ENCODE results near the gene NADK2.

NADK2 gene

DNA sequence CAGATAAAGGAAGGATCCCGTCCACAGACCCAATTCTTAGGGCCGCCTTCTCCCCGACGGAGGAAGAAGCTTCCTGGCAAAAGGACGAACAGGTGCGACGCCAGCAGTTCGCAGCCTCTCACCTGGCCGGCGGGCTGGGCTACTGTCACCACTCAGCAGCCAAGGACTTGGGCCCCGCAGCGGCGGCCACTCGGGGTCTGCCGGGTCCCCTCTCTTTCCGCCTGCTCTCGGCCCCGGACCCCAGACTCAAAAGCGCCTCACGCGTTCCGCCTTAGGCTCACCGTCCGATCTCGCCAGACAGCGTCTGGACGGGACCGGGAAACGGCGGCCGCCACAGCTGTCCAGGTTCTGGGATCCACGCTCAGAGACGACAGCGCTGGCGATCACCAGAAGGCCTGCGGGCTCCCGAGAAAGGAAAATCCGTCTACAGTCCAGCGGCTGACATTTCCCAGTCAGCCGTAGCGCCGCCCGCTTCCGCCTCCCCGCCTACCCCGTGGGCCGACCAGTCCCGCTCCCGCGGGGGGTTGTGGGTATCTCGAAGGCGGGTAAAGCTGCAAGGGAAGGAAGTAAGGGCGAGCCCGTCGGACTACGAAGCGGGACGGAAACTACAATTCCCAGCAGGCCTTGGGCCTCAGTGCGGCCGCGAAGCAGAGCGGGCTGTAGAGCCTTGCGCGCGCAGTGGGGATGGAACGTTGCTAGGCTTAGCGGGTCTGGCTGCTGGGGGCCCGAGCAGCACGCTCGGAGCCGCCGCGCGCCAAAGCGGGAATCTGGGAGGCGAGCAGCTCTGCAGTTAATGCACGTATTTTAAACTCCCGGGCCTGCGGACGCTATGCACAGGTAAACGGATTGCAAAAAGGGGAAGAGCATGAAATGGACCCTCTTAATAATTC lies 90.0 kb downstream of the NADK2 start, which contains the start of the genes LMBRD2 and SKP2:
LMBRD2 (minus strand) TSS at position 454 of the 890 bp plus-strand sequence. CDS start 8,538 bp downstream, outside the sequence.
SKP2 (plus strand) TSS at position 678 of the 890 bp plus-strand sequence; CDS start at position 830, 152 bp downstream.
- H3K27ac Mint-ChIP-seq: peak within 1 kb of the TSS; percentile 79 to 94 (median 87)
- no peaks in the 10 kb centered on the region for H3K27me3 Mint-ChIP-seq (ENCODE audit: low read depth)
- H3K4me3 Mint-ChIP-seq: peak within 1 kb of the TSS; percentile 92 to 97 (median 93)
- H3K36me3 Mint-ChIP-seq (ENCODE audit: low read depth): peaks cover 34% of the 10 kb centered on the region
- H3K9me3 Mint-ChIP-seq: no peaks in the 10 kb centered on the region
- TF ChIP-seq, protein P1, sequence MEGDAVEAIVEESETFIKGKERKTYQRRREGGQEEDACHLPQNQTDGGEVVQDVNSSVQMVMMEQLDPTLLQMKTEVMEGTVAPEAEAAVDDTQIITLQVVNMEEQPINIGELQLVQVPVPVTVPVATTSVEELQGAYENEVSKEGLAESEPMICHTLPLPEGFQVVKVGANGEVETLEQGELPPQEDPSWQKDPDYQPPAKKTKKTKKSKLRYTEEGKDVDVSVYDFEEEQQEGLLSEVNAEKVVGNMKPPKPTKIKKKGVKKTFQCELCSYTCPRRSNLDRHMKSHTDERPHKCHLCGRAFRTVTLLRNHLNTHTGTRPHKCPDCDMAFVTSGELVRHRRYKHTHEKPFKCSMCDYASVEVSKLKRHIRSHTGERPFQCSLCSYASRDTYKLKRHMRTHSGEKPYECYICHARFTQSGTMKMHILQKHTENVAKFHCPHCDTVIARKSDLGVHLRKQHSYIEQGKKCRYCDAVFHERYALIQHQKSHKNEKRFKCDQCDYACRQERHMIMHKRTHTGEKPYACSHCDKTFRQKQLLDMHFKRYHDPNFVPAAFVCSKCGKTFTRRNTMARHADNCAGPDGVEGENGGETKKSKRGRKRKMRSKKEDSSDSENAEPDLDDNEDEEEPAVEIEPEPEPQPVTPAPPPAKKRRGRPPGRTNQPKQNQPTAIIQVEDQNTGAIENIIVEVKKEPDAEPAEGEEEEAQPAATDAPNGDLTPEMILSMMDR (IDR thresholded peaks at IDR 0.05; ENCODE audit: unreplicated experiment in 3 of 3): no peak
- H3K4me1 Mint-ChIP-seq: peaks cover 53% of the 10 kb centered on the region

DNA sequence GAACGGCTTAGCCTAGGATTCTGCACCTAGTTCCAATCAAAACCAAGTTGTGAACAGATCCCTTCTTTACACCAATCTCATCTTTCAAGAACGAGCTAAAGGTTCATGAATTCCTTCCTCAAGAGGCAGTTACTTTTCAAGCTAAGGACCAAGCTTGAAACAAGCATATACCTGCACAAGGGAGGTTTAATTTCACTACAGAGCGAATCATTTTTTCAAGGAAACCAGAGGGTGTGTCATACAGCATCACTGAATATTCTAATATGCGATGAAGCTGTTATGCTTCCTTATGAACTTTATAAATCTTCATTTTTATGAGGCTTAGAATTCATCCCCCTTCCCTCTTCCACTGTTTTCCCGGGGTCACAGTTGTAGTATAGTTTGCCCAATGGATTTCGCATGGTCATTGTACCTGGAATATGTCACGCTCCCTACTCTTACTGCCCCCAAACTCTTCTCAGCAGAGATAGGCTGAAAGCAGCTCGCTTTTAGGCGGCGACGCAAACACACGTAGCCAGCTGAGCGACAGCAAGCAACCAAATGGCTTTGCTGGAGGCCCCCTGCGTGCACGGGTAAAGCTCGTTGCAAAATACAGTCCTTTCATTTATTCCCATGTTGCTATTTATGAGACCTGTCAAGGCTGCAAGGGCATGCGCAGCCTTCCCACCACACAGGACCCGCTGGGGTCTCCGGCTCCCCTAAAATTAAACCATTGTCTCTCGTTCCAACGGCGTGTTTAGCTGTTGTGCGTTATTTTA lies 90.9 kb downstream of the NADK2 start:
- H3K9me3 Mint-ChIP-seq: no peaks in the 10 kb centered on the region
- TF ChIP-seq, protein P1 (IDR thresholded peaks at IDR 0.05; ENCODE audit: unreplicated experiment in 3 of 3): no peak
- H3K36me3 Mint-ChIP-seq (ENCODE audit: low read depth): peaks cover 26% of the 10 kb centered on the region
- H3K4me1 Mint-ChIP-seq: peaks cover 44% of the 10 kb centered on the region
- peak overlapping the region; percentile 79 to 94 (median 87) for H3K27ac Mint-ChIP-seq
- peak overlapping the region; percentile 92 to 97 (median 93) for H3K4me3 Mint-ChIP-seq
- no peaks in the 10 kb centered on the region for H3K27me3 Mint-ChIP-seq (ENCODE audit: low read depth)

DNA sequence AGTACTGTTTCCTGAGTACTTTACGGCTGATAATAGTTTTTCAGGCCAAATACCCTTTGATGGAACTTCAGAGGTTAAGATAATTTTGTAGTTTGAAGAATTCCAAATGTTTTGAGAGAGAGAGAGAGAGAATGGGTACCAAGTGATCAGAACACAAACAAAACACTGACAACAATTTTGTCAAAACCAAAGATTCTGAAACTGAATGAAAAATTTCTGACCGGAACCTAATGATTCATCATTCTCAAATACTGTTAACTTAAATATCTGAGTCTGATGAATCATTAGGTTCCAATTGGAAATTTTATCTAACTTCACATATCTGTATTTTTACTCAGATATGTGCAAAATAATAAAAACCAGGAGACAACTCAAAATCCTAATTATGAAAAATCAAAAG lies 94.0 kb downstream of the NADK2 start:
- Mint-ChIP-seq H3K9me3 (no peaks in the 10 kb centered on the region), H3K36me3 (ENCODE audit: low read depth) (no peaks in the 10 kb centered on the region), H3K4me1 (peaks cover 26% of the 10 kb centered on the region), H3K27me3 (ENCODE audit: low read depth) (no peaks in the 10 kb centered on the region), H3K4me3 (no peak overlapping the region), H3K27ac (no peak overlapping the region)
- TF ChIP-seq, protein P1 (IDR thresholded peaks at IDR 0.05; ENCODE audit: unreplicated experiment in 3 of 3): no peak

DNA sequence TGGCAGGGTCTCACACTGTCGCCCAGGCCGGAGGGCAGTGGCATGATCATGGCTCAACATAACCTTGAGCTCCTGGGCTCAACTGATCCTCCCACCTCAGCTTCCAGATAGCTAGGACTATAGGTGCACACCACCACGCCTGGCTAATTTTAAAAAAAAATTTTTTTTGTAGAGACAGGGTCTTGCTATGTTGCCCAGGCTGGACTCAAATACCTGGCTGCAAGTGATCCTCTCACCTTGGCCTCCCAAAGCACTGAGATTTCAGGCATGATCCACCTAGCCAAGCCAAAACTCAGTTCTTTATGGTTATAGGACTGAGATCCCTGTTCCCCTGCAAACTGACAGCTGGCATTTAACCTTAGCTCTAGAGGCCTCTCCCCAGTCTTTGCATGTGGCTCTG lies 95.3 kb downstream of the NADK2 start:
- TF ChIP-seq, protein P1 (IDR thresholded peaks at IDR 0.05; ENCODE audit: unreplicated experiment in 3 of 3): no peak
- H3K4me3 Mint-ChIP-seq: no peak overlapping the region
- no peaks in the 10 kb centered on the region for H3K36me3 Mint-ChIP-seq (ENCODE audit: low read depth)
- no peaks in the 10 kb centered on the region for H3K9me3 Mint-ChIP-seq
- H3K27ac Mint-ChIP-seq: no peak overlapping the region
- H3K4me1 Mint-ChIP-seq: peaks cover 22% of the 10 kb centered on the region
- H3K27me3 Mint-ChIP-seq (ENCODE audit: low read depth): no peaks in the 10 kb centered on the region

DNA sequence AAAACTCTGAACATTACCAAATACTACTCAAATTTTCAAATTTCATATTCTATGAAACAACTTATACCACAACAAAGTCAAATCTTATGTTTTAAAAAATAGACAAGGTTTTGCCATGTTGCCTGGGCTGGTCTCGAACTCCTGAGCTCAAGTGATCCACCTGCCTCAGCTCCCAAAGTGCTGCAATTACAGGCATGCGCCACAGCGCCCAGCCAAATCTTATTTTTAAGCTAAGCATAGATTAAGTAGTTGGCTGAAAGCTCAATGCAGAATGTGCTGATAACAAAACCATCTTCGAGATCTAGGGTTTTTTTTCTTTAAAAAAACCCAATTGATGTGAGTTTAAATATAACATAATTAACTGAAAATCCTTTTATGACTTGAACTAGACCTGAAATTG lies 96.4 kb downstream of the NADK2 start:
- Mint-ChIP-seq H3K36me3 (ENCODE audit: low read depth) (peaks cover 4% of the 10 kb centered on the region), H3K9me3 (no peaks in the 10 kb centered on the region), H3K27ac (no peak overlapping the region), H3K4me3 (no peak overlapping the region), H3K4me1 (peaks cover 14% of the 10 kb centered on the region), H3K27me3 (ENCODE audit: low read depth) (no peaks in the 10 kb centered on the region)
- TF ChIP-seq, protein P1 (IDR thresholded peaks at IDR 0.05; ENCODE audit: unreplicated experiment in 3 of 3): no peak
